ENCODE results near the gene TDRD1.

TDRD1 gene

GRCh38 chr10:114273910-114274309 is 94.8 kb downstream of the TDRD1 start:
- no peak for DNase-seq

GRCh38 chr10:114274616-114275453 is 95.7 kb downstream of the TDRD1 start:
- no peak for DNase-seq

- no peak for DNase-seq
Observed at GRCh38 chr10:114276066-114276465, 96.9 kb downstream of the TDRD1 start.

GRCh38 chr10:114276671-114277070 is 97.5 kb downstream of the TDRD1 start:
- no peak for DNase-seq

GRCh38 chr10:114278140-114278883 is 99.2 kb downstream of the TDRD1 start:
- DNase-seq: no peak

GRCh38 chr10:114278884-114279191 is 99.7 kb downstream of the TDRD1 start:
- no peak for DNase-seq

- DNase-seq: no peak
Observed at GRCh38 chr10:114279289-114279688, 100.1 kb downstream of the TDRD1 start.

GRCh38 chr10:114279901-114280644 is 100.9 kb downstream of the TDRD1 start:
- no peak for DNase-seq

- no peak for DNase-seq
Observed at GRCh38 chr10:114281006-114281405, 101.9 kb downstream of the TDRD1 start.

- no peak for DNase-seq
Observed at GRCh38 chr10:114281461-114281860, 102.3 kb downstream of the TDRD1 start.

Measured in activated naive CD4-positive, alpha-beta T cell treated with Interleukin-2 at 50 U/mL for 16 hours (primary cell).